Activated T-cell treated with anti-CD3 and anti-CD28 coated beads, Interleukin-2, amount 50 U/mL, for 4 hours (primary cell): ENCODE data around the gene SNX3. TPM values are rescaled to one million over a fixed set of nuclear protein-coding genes. Genes with fewer than 3 reads are reported as not detected.
"Not testable (repeated sequence)": the region's sequence is repeated elsewhere in the genome, so short reads cannot be mapped to it uniquely, and the experiment has no call there.

Source experiments
- ATAC-seq, 2 donors: fragments of 200-7000 bp; cut with Tn5 transposase; one replicate each; pipeline ENCODE4 v1.10.0; 2021
- DNase-seq: peaks from one replicate; pipeline ENCODE4 v3.0.0-alpha.2; 2020
- H3K27me3 Mint-ChIP-seq: one replicate; pipeline ENCODE4 v1.8.0; 2021; ENCODE audit warnings: low read depth, mixed read lengths
- H3K36me3 Mint-ChIP-seq: one replicate; pipeline ENCODE4 v1.8.0; 2022; ENCODE audit warnings: mixed read lengths; ENCODE audit not compliant: insufficient read depth
- H3K4me1 Mint-ChIP-seq: one replicate; pipeline ENCODE4 v1.8.0; 2021; ENCODE audit warnings: low read depth, mixed read lengths
- H3K4me3 Mint-ChIP-seq: one replicate; pipeline ENCODE4 v1.8.0; 2021; ENCODE audit warnings: mild to moderate bottlenecking, moderate library complexity, mixed read lengths
- H3K9me3 Mint-ChIP-seq: one replicate; pipeline ENCODE4 v1.8.0; 2021; ENCODE audit warnings: mixed read lengths
- total RNA-seq, 3 donors: library from RNA; stranded (reverse); gene quantifications; one replicate each; pipeline ENCODE4 v1.2.1, GENCODE V29; 2021

The SNX3 gene
- total RNA-seq, 3 donors from 2014 or later = 69.8 to 70.9 (median 70.8) TPM

- DNase-seq (no peak), ATAC-seq (no peak)
- H3K27me3 Mint-ChIP-seq = no peaks in the 10 kb centered on the region
- peaks cover 29% of the 10 kb centered on the region for H3K36me3 Mint-ChIP-seq
- peaks cover 25% of the 10 kb centered on the region for H3K4me1 Mint-ChIP-seq
- no peaks in the 10 kb centered on the region for H3K9me3 Mint-ChIP-seq
- H3K4me3 Mint-ChIP-seq = no peak overlapping the region
Observed at GRCh38 chr6:108247965-108248536, 12.8 kb downstream of the SNX3 start.

DNA sequence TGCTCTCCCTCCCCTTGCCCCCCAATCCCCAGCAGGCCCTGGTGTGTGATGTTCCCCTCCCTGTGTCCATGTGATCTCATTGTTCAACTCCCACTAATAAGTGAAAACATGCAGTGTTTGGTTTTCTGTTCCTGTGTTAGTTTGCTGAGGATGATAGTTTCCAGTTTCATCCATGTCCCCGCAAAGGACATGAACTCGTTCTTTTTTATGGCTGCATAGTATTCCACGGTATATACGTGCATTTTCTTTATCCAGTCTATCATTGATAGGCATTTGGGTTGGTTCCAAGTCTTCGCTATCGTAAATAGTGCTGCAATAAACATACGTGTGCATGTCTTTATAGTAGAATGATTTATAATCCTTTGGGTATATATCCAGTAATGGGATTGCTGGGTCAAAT lies 15.7 kb downstream of the SNX3 start:
- not testable (repeated sequence) for ATAC-seq, H3K27me3 Mint-ChIP-seq, H3K4me3 Mint-ChIP-seq, DNase-seq, H3K9me3 Mint-ChIP-seq
- H3K36me3 Mint-ChIP-seq = peaks cover 33% of the 10 kb centered on the region
- H3K4me1 Mint-ChIP-seq = peaks cover 18% of the 10 kb centered on the region

GRCh38 chr6:108243836-108244235 lies 17.0 kb downstream of the SNX3 start:
- peaks cover 42% of the 10 kb centered on the region for H3K36me3 Mint-ChIP-seq
- H3K4me1 Mint-ChIP-seq = peaks cover 21% of the 10 kb centered on the region
- DNase-seq (no peak), ATAC-seq (no peak)
- H3K9me3 Mint-ChIP-seq = no peaks in the 10 kb centered on the region
- no peak overlapping the region for H3K4me3 Mint-ChIP-seq
- no peaks in the 10 kb centered on the region for H3K27me3 Mint-ChIP-seq

- ATAC-seq = no peak
- Mint-ChIP-seq H3K4me3 (no peak overlapping the region), H3K27me3 (no peaks in the 10 kb centered on the region), H3K4me1 (peaks cover 17% of the 10 kb centered on the region), H3K36me3 (peaks cover 40% of the 10 kb centered on the region), H3K9me3 (no peaks in the 10 kb centered on the region)
- no peak for DNase-seq
Observed at GRCh38 chr6:108242721-108243120, 18.1 kb downstream of the SNX3 start.

DNA sequence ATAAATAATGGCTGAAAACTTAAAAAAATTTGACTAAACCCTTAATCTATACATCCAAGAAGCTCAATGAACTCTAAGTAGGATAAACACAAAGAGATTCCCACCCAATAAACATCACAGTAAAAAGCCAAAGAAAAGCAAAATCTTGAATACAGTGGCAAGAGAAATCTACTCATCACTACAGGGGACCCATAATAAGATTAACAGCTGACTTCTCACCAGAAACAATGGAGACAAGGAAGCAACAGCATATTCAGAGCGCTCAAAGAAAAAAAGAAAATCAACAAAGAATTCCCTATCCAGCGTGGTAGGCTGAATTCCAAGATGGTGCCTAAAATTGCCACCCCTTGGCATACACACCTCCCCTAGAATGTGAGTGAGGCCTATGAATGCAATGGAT lies 18.6 kb downstream of the SNX3 start:
- Mint-ChIP-seq H3K36me3 (peaks cover 40% of the 10 kb centered on the region), H3K4me1 (peaks cover 17% of the 10 kb centered on the region), H3K9me3 (no peaks in the 10 kb centered on the region), H3K27me3 (no peaks in the 10 kb centered on the region), H3K4me3 (no peak overlapping the region)
- DNase-seq (no peak), ATAC-seq (no peak)

GRCh38 chr6:108238322-108238721 lies 22.5 kb downstream of the SNX3 start:
- DNase-seq (no peak), ATAC-seq (no peak)
- H3K9me3 Mint-ChIP-seq = no peaks in the 10 kb centered on the region
- no peak overlapping the region for H3K4me3 Mint-ChIP-seq
- no peaks in the 10 kb centered on the region for H3K27me3 Mint-ChIP-seq
- H3K36me3 Mint-ChIP-seq = peaks cover 38% of the 10 kb centered on the region
- peaks cover 17% of the 10 kb centered on the region for H3K4me1 Mint-ChIP-seq

DNA sequence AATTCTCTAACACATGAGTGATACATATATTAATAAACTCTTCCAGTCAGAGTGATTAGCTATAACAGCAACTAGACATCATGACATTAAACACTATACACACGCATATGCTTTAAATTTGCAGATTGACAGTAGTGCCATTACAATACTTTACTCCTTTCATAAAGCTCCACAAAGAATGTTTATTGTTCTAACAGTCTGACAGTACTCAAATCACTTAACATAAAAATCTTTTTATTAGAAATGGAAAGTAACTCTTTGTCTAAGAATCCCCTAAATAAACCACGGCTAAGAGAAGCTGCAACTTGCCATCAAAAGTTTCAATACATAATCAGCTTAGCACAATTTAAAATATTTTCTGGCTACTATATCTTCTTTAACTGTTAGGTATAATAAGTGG lies 24.0 kb downstream of the SNX3 start:
- H3K4me1 Mint-ChIP-seq = peaks cover 15% of the 10 kb centered on the region
- no peak for ATAC-seq
- no peaks in the 10 kb centered on the region for H3K27me3 Mint-ChIP-seq
- DNase-seq = no peak
- no peak overlapping the region for H3K4me3 Mint-ChIP-seq
- H3K36me3 Mint-ChIP-seq = peaks cover 30% of the 10 kb centered on the region
- no peaks in the 10 kb centered on the region for H3K9me3 Mint-ChIP-seq

- Mint-ChIP-seq H3K9me3 (no peaks in the 10 kb centered on the region), H3K36me3 (peaks cover 22% of the 10 kb centered on the region), H3K4me3 (no peak overlapping the region), H3K4me1 (peaks cover 15% of the 10 kb centered on the region), H3K27me3 (no peaks in the 10 kb centered on the region)
- DNase-seq (no peak), ATAC-seq (no peak)
Observed at GRCh38 chr6:108235127-108235526, 25.7 kb downstream of the SNX3 start.

GRCh38 chr6:108228416-108228815 lies 32.4 kb downstream of the SNX3 start:
- no peak for ATAC-seq
- no peak overlapping the region for H3K4me3 Mint-ChIP-seq
- peaks cover 16% of the 10 kb centered on the region for H3K4me1 Mint-ChIP-seq
- no peaks in the 10 kb centered on the region for H3K27me3 Mint-ChIP-seq
- H3K36me3 Mint-ChIP-seq = peaks cover 7% of the 10 kb centered on the region
- H3K9me3 Mint-ChIP-seq = no peaks in the 10 kb centered on the region
- DNase-seq = no peak

GRCh38 chr6:108227290-108227689 lies 33.5 kb downstream of the SNX3 start:
- no peak for ATAC-seq
- no peak for DNase-seq
- Mint-ChIP-seq H3K27me3 (no peaks in the 10 kb centered on the region), H3K4me1 (peaks cover 21% of the 10 kb centered on the region), H3K36me3 (peaks cover 12% of the 10 kb centered on the region), H3K4me3 (no peak overlapping the region), H3K9me3 (no peaks in the 10 kb centered on the region)

DNA sequence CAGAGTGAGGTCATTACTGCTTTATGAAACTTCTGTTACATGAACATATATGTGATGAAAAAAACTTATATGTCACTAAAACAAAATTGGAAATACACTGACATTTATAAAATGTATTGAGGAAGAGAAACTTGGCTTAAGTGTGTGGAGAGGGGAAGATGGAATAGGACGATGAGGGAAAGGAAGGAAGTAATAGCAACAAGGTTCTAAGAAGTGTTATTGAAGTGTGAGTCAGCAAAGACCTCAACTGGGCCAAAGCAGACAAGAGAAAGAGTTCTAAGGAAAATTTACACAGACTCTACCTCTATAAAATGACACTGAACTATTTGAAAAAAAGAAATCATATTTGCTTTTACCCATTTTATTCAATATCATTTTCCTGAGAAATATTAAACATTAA lies 38.3 kb downstream of the SNX3 start:
- Mint-ChIP-seq H3K4me1 (peaks cover 10% of the 10 kb centered on the region), H3K9me3 (no peaks in the 10 kb centered on the region), H3K27me3 (no peaks in the 10 kb centered on the region), H3K4me3 (no peak overlapping the region), H3K36me3 (peaks cover 27% of the 10 kb centered on the region)
- no peak for DNase-seq
- no peak for ATAC-seq

GRCh38 chr6:108222064-108222463 lies 38.8 kb downstream of the SNX3 start:
- H3K27me3 Mint-ChIP-seq = no peaks in the 10 kb centered on the region
- DNase-seq (no peak), ATAC-seq (no peak)
- peaks cover 7% of the 10 kb centered on the region for H3K4me1 Mint-ChIP-seq
- no peak overlapping the region for H3K4me3 Mint-ChIP-seq
- H3K9me3 Mint-ChIP-seq = no peaks in the 10 kb centered on the region
- H3K36me3 Mint-ChIP-seq = peaks cover 27% of the 10 kb centered on the region

GRCh38 chr6:108211671-108212070 lies 49.2 kb downstream of the SNX3 start:
- H3K4me1 Mint-ChIP-seq = no peaks in the 10 kb centered on the region
- peaks cover 38% of the 10 kb centered on the region for H3K36me3 Mint-ChIP-seq
- no peak for ATAC-seq

GRCh38 chr6:108210556-108210955 lies 50.3 kb downstream of the SNX3 start:
- peaks cover 37% of the 10 kb centered on the region for H3K36me3 Mint-ChIP-seq
- DNase-seq (no peak), ATAC-seq (no peak)
- H3K4me1 Mint-ChIP-seq = no peaks in the 10 kb centered on the region
- H3K27me3 Mint-ChIP-seq = no peaks in the 10 kb centered on the region
- no peaks in the 10 kb centered on the region for H3K9me3 Mint-ChIP-seq
- H3K4me3 Mint-ChIP-seq = no peak overlapping the region

More at GRCh38 chr6:108211671-108212070, 49.2 kb downstream of the SNX3 start:
- H3K27me3 Mint-ChIP-seq = no peaks in the 10 kb centered on the region
- no peak overlapping the region for H3K4me3 Mint-ChIP-seq
- no peaks in the 10 kb centered on the region for H3K9me3 Mint-ChIP-seq
- no peak for DNase-seq

DNA sequence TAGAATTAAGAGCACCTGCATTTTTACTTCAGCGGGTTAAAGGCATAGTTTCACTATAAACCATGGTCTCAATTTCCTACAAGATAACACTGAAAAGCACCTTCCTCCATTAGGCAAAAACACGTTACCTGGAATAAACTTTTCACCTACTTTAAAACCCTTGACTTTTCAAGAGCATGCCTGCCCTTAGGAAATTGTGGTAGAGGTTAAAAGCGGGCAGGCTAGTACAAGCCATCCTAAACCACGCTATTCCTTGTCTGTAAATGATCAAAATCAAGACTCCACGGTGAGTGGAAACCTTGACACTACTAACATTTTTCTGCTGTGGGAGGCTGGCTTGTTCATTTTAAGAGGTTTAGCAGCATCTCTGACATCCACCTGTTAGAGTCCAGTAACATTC lies 51.1 kb downstream of the SNX3 start:
- Mint-ChIP-seq H3K27me3 (no peaks in the 10 kb centered on the region), H3K36me3 (peaks cover 35% of the 10 kb centered on the region), H3K4me1 (no peaks in the 10 kb centered on the region), H3K4me3 (no peak overlapping the region), H3K9me3 (no peaks in the 10 kb centered on the region)
- DNase-seq (no peak), ATAC-seq (no peak)

DNA sequence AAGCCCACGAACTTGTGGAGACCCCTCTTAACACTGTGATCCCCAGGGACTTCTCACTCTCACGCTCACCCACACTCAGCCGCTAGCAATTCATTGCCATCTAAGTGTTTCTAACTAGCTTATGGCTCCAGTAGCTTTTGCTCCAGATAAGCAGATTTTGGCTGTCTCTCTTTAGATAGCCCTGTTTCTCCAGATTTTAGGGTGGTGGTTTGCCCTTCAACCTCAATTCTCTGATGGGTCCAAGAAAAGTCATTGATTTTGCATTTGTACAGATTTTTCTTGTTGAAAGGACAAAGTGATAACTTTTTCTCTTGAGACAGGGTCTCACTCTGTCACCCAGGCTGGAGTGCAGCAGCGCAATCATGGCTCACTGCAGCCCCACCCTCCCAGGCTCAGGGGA lies 53.8 kb downstream of the SNX3 start:
- Mint-ChIP-seq H3K27me3 (no peaks in the 10 kb centered on the region), H3K4me1 (no peaks in the 10 kb centered on the region), H3K4me3 (no peak overlapping the region), H3K9me3 (no peaks in the 10 kb centered on the region), H3K36me3 (peaks cover 29% of the 10 kb centered on the region)
- no peak for DNase-seq
- no peak for ATAC-seq
